ENCODE results near the gene TRIM17. TPM values are rescaled to one million over a fixed set of nuclear protein-coding genes. Genes with fewer than 3 reads are reported as not detected.

TRIM17 gene
- total and polyA plus RNA-seq, 2 of the 13 experiments (the other 11 are each of a cell fraction or from before 2014, with no cell fraction given), result 0.32 to 0.64 TPM

GRCh38 chr1:228410015-228410414 is 6.6 kb downstream of the TRIM17 start (continued):
- TF ChIP-seq ZNF362 (CRISPR knock-in tag; IDR thresholded peaks at IDR 0.05; ENCODE audit: borderline replicate concordance) (peak; percentile 79; the same call in 1 of the 2 replicates), ZNF430 (CRISPR knock-in tag; IDR thresholded peaks at IDR 0.05) (no peak), RARA (CRISPR knock-in tag; IDR thresholded peaks at IDR 0.05) (peak; percentile 55), MZF1 (CRISPR knock-in tag; IDR thresholded peaks at IDR 0.05; ENCODE audit: borderline replicate concordance) (no peak), IKZF4 (CRISPR knock-in tag; IDR thresholded peaks at IDR 0.05; ENCODE audit: borderline replicate concordance, low read depth, not compliant biosample characterization) (no peak), ZSCAN21 (CRISPR knock-in tag; IDR thresholded peaks at IDR 0.05; ENCODE audit: borderline replicate concordance) (no peak), GZF1 (CRISPR knock-in tag; IDR thresholded peaks at IDR 0.05) (no peak), ZSCAN12 (CRISPR knock-in tag; IDR thresholded peaks at IDR 0.05) (no peak), PRPF4 (IDR thresholded peaks at IDR 0.05; ENCODE audit: low read depth, low read length, poor library complexity, severe bottlenecking) (no peak), HOXA7 (CRISPR knock-in tag; IDR thresholded peaks at IDR 0.05) (no peak), ZNF792 (CRISPR knock-in tag; IDR thresholded peaks at IDR 0.05) (no peak), RNF219 (CRISPR knock-in tag; IDR thresholded peaks at IDR 0.05) (no peak), IKZF5 (CRISPR knock-in tag; IDR thresholded peaks at IDR 0.05) (no peak), DNMT1 (CRISPR knock-in tag; IDR thresholded peaks at IDR 0.05) (no peak)
